ENCODE measurements around the gene GDPD3. TPM values are rescaled to one million over a fixed set of nuclear protein-coding genes. Genes with fewer than 3 reads are reported as not detected.

The GDPD3 gene
- total and polyA plus RNA-seq, 10 of the 15 experiments (the other 5 are each of a cell fraction or from before 2014, with no cell fraction given), result 0.29 to 3.3 (median 0.97) TPM

GRCh38 chr16:30108059-30108850 is 5.1 kb downstream of the GDPD3 start:
- TF ChIP-seq CREM (IDR thresholded peaks at IDR 0.05; ENCODE audit: low read depth) (no peak), TCF3 (IDR thresholded peaks at IDR 0.05; ENCODE audit: borderline replicate concordance, insufficient read depth, low read depth, low read length) (no peak), LARP7 (IDR thresholded peaks at IDR 0.05) (no peak), RUNX3 (IDR thresholded peaks at IDR 0.05; ENCODE audit: low read length) (no peak), SIN3A (IDR thresholded peaks at IDR 0.05; ENCODE audit: low read depth, low read length) (no peak), MTA2 (IDR thresholded peaks at IDR 0.05; ENCODE audit: low read depth) (no peak), JUNB (IDR thresholded peaks at IDR 0.05) (no peak), EED (IDR thresholded peaks at IDR 0.05; ENCODE audit: low read depth) (no peak)
- Histone ChIP-seq H4K20me1 (ENCODE audit: control insufficient read depth, insufficient read depth) (no peaks in the 10 kb centered on the region), H3K9me3 (replicated peaks; ENCODE audit: control insufficient read depth, insufficient read depth, low read length) (no peaks in the 10 kb centered on the region), H3K9ac (ENCODE audit: control insufficient read depth, insufficient read depth, low read length) (no peak overlapping the region), H2AFZ (ENCODE audit: control insufficient read depth, low read depth, low read length) (no peak overlapping the region), H3K79me2 (ENCODE audit: control insufficient read depth, insufficient read depth, low read length) (no peaks in the 10 kb centered on the region), H3K27ac (ENCODE audit: control insufficient read depth, insufficient read depth) (no peak overlapping the region), H3K4me2 (ENCODE audit: control insufficient read depth, insufficient read depth) (no peak overlapping the region), H3K4me1 (ENCODE audit: control insufficient read depth, insufficient read depth, low read length) (no peaks in the 10 kb centered on the region), H3K27me3 (replicated peaks in 1 of 2; ENCODE audit: control insufficient read depth in 2 of 2, insufficient read depth in 2 of 2, low read length in 1 of 2) (no peaks in the 10 kb centered on the region), H3K4me3 (no peak overlapping the region), H3K36me3 (ENCODE audit: control insufficient read depth in 2 of 2, insufficient read depth in 2 of 2, low read length in 1 of 2) (no peaks in the 10 kb centered on the region)
- no TSS peak for BruUV-seq (replicated peaks)
- no peak for ATAC-seq
- ChIA-PET CTCF (interaction anchor here (1.0 kb wide), 1 partner anchor 16 kb away, joined by 5 read pairs; no protein-coding TSS in a partner anchor), POLR2A (no interaction called here), SMC1A (ENCODE audit: uncharacterized antibody, unreplicated experiment) (no interaction called here), RAD21 (ENCODE audit: unreplicated experiment) (no interaction called here)
- DNase-seq (ENCODE audit: low read depth, low spot score), result no peak
- WGBS (ENCODE audit: insufficient coverage, insufficient replicate concordance, low lambda C conversion rate, missing lambda C conversion rate), result 67% methylated on average over 15 of the region's 15 CpGs
- in situ Hi-C loops (cut with MboI), result no loop called here
- intact Hi-C loops (cut with micrococcal nuclease; ENCODE audit: unreplicated experiment), result no loop called here
- FAIRE-seq, result no peak

DNA sequence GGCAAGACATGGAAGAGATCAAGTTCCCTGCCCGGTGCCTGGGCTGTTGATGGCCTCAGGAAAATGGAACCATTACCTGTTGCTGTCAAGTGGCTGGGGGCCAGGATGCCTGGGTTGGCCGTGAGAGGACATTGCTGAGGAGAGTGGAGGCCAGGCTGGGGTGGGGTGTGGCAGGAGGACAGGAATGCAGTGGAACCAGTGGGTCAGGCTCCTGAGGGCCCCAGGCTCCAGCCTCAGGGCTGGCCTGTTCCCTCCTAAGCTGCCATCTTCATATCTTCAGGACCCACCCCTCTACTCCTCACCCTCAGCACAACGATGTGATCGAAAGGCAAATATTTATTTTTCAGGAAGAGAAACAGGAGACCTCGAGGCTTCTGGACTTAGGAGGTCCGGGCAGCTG is 8.8 kb downstream of the GDPD3 start:
- Histone ChIP-seq H3K27me3 (replicated peaks in 1 of 2; ENCODE audit: control insufficient read depth in 2 of 2, insufficient read depth in 2 of 2, low read length in 1 of 2) (no peaks in the 10 kb centered on the region), H3K27ac (ENCODE audit: control insufficient read depth, insufficient read depth) (no peak overlapping the region), H4K20me1 (ENCODE audit: control insufficient read depth, insufficient read depth) (no peaks in the 10 kb centered on the region), H3K9me3 (replicated peaks; ENCODE audit: control insufficient read depth, insufficient read depth, low read length) (no peaks in the 10 kb centered on the region; the same call in 2 of the 3 replicates), H3K4me1 (ENCODE audit: control insufficient read depth, insufficient read depth, low read length) (no peaks in the 10 kb centered on the region), H3K9ac (ENCODE audit: control insufficient read depth, insufficient read depth, low read length) (no peak overlapping the region), H3K4me2 (ENCODE audit: control insufficient read depth, insufficient read depth) (no peak overlapping the region), H3K4me3 (no peak overlapping the region), H3K36me3 (ENCODE audit: control insufficient read depth in 2 of 2, insufficient read depth in 2 of 2, low read length in 1 of 2) (no peaks in the 10 kb centered on the region), H2AFZ (ENCODE audit: control insufficient read depth, low read depth, low read length) (no peak overlapping the region), H3K79me2 (ENCODE audit: control insufficient read depth, insufficient read depth, low read length) (no peaks in the 10 kb centered on the region)
- 42% methylated on average over 6 of the region's 6 CpGs for WGBS (ENCODE audit: insufficient coverage, insufficient replicate concordance, low lambda C conversion rate, missing lambda C conversion rate)
- ChIA-PET RAD21 (ENCODE audit: unreplicated experiment) (no interaction called here), POLR2A (no interaction called here), SMC1A (ENCODE audit: uncharacterized antibody, unreplicated experiment) (interaction anchor here (1.2 to 2.5 kb wide), 2 partner anchors 12 to 39 kb away, joined by 3 to 11 read pairs; partner anchors contain the start of gene TBX6), CTCF (interaction anchor here (0.9 to 4.0 kb wide), 2 partner anchors 12 to 24 kb away, joined by 3 to 22 read pairs; partner anchors contain the start of gene TBX6)
- no peak for DNase-seq (ENCODE audit: low read depth, low spot score)
- FAIRE-seq, result no peak
- no peak for ATAC-seq
- no TSS peak for BruUV-seq (replicated peaks)
- intact Hi-C loops (cut with micrococcal nuclease; ENCODE audit: unreplicated experiment) (no loop called here), in situ Hi-C loops (cut with MboI) (no loop called here)
- TF ChIP-seq SREBF1 (IDR thresholded peaks at IDR 0.05; ENCODE audit: low read length) (no peak), CTCF (IDR thresholded peaks at IDR 0.05 in 2 of 3, conservative IDR thresholded peaks at IDR 0.05 in 1 of 3; ENCODE audit: control insufficient read depth in 2 of 3, extremely low read depth in 1 of 3, insufficient read depth in 1 of 3, low read depth in 3 of 3, low read length in 3 of 3) (no peak), TAF1 (IDR thresholded peaks at IDR 0.05; ENCODE audit: borderline replicate concordance, low read depth, low read length) (no peak), LARP7 (IDR thresholded peaks at IDR 0.05) (no peak), EP300 (IDR thresholded peaks at IDR 0.05; ENCODE audit: borderline replicate concordance in 1 of 2, control insufficient read depth in 1 of 2, low read depth in 2 of 2, low read length in 2 of 2) (no peak)
- TF ChIP-seq, protein P1, sequence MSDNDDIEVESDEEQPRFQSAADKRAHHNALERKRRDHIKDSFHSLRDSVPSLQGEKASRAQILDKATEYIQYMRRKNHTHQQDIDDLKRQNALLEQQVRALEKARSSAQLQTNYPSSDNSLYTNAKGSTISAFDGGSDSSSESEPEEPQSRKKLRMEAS (IDR thresholded peaks at IDR 0.05; ENCODE audit: low read depth, low read length), result no peak
